SU-DHL-6 (cell line): ENCODE measurements around the gene RUNX2.

Experiments
- EZH2phosphoT487 ChIP-seq: fragments of 200-600 bp; sonication (generic), shearing (Covaris generic); conservative IDR thresholded peaks from 2 replicates; pipeline ENCODE4 v1.6.1; 2018; ENCODE audit warnings: mild to moderate bottlenecking, antibody characterized with exemption, low read length, moderate library complexity, mixed read lengths
- TF ChIP-seq, protein P1 (sequence below): fragments of 200-600 bp; sonication (generic); IDR thresholded peaks from one replicate; pipeline ENCODE4 v1.5.1; 2017; ENCODE audit warnings: antibody characterized with exemption, mild to moderate bottlenecking, low read length, moderate library complexity; ENCODE audit not compliant: insufficient read depth, poor library complexity, severe bottlenecking

DNA sequence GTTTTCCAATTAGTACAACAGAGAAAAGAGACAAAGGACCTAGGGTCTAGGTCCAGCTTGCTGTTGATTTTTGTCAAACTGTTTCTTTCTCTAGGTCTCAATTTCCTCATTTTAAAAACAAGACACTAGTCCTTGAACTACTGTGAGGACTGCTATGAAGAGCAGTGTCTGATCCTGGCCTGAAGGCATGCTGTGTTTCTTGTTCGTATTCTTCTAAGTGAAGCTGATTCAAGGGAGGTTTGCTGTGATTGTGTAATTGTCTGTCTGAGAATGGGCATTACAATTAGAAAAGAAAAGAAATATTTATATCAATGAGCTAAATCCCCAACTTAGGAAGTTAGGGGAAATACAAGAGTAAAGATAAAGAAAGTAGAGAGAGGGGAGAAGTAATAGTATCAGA, 277.8 kb downstream of the RUNX2 start:
- TF ChIP-seq, protein P1, sequence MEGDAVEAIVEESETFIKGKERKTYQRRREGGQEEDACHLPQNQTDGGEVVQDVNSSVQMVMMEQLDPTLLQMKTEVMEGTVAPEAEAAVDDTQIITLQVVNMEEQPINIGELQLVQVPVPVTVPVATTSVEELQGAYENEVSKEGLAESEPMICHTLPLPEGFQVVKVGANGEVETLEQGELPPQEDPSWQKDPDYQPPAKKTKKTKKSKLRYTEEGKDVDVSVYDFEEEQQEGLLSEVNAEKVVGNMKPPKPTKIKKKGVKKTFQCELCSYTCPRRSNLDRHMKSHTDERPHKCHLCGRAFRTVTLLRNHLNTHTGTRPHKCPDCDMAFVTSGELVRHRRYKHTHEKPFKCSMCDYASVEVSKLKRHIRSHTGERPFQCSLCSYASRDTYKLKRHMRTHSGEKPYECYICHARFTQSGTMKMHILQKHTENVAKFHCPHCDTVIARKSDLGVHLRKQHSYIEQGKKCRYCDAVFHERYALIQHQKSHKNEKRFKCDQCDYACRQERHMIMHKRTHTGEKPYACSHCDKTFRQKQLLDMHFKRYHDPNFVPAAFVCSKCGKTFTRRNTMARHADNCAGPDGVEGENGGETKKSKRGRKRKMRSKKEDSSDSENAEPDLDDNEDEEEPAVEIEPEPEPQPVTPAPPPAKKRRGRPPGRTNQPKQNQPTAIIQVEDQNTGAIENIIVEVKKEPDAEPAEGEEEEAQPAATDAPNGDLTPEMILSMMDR, result no peak
- TF ChIP-seq EZH2phosphoT487, result no peak
